Fibroblast of pulmonary artery (primary cell): ENCODE results near the gene GARS1.

Experiments used
- DNase-seq: peaks from one replicate; pipeline ENCODE4 v3.0.0-alpha.2; 2010; ENCODE audit warnings: low read depth
- H3K4me3 ChIP-seq: replicated peaks from 2 replicates; pipeline ENCODE4 v1.5.1; 2011; ENCODE audit warnings: low read depth, mild to moderate bottlenecking, control low read depth, low read length, moderate library complexity
- CTCF ChIP-seq: IDR thresholded peaks from 2 replicates; pipeline ENCODE4 v1.5.1; 2011; ENCODE audit warnings: mild to moderate bottlenecking, control low read depth, low read length, inconsistent platforms; ENCODE audit errors: missing control alignments

Gene GARS1

GRCh38 chr7:30589111-30589510 is 5.6 kb upstream of the GARS1 start:
- DNase-seq: no peak
- no peak overlapping the region for H3K4me3 ChIP-seq
- no peak for TF ChIP-seq CTCF

GRCh38 chr7:30594048-30594539 is 584 bp upstream of the GARS1 start:
- peak; percentile 27 for DNase-seq
- TF ChIP-seq CTCF: no peak
- peak overlapping the region; percentile 97 for H3K4me3 ChIP-seq

GRCh38 chr7:30595436-30596013 is 847 bp downstream of the GARS1 start:
- TF ChIP-seq CTCF: no peak
- DNase-seq: no peak
- peak overlapping the region; percentile 97 for H3K4me3 ChIP-seq

- peak; percentile 8 for TF ChIP-seq CTCF
- H3K4me3 ChIP-seq: peak overlapping the region; percentile 97
- DNase-seq: peak; percentile 46
Observed at GRCh38 chr7:30596014-30596641, 1.4 kb downstream of the GARS1 start.

- no peak for TF ChIP-seq CTCF
Observed at GRCh38 chr7:30596721-30597120, 2.0 kb downstream of the GARS1 start.

GRCh38 chr7:30598121-30598876 is 3.6 kb downstream of the GARS1 start:
- peak overlapping the region; percentile 97 for H3K4me3 ChIP-seq
- TF ChIP-seq CTCF: no peak
- DNase-seq: peak; percentile 38

More at GRCh38 chr7:30596721-30597120, 2.0 kb downstream of the GARS1 start:
- peak; percentile 11 for DNase-seq
- peak overlapping the region; percentile 97 for H3K4me3 ChIP-seq
